GM12878 (cell line): ENCODE results near the gene RAB26. TPM values are rescaled to one million over a fixed set of nuclear protein-coding genes. Genes with fewer than 3 reads are reported as not detected.
A peak's percentile ranks its signal among the peaks of the same experiment; 100 is the strongest.

Source experiments
- ATF7 ChIP-seq: fragments of 450-650 bp; IDR thresholded peaks from 2 replicates; pipeline ENCODE4 v1.6.1; 2016; ENCODE audit warnings: low read depth, mild to moderate bottlenecking
- IKZF2 ChIP-seq, 2 experiments: fragments of 450-650 bp; IDR thresholded peaks; 2 replicates each; pipeline ENCODE4 v1.6.1; 2017; ENCODE audit warnings: mild to moderate bottlenecking in 2 of 2, moderate library complexity in 2 of 2
- KAT2A ChIP-seq: conservative IDR thresholded peaks from 2 replicates; pipeline ENCODE4 v1.6.1; 2011; ENCODE audit warnings: low read depth, low read length; ENCODE audit not compliant: control insufficient read depth
- NKRF ChIP-seq: fragments of 450-650 bp; conservative IDR thresholded peaks from 2 replicates; pipeline ENCODE4 v1.6.1; 2017; ENCODE audit warnings: mild to moderate bottlenecking, moderate library complexity
- NR2C2 ChIP-seq: IDR thresholded peaks from 2 replicates; pipeline ENCODE4 v1.6.1; 2011; ENCODE audit warnings: borderline replicate concordance, low read depth; ENCODE audit not compliant: control insufficient read depth, insufficient read length
- NR2F1 ChIP-seq: fragments of 450-650 bp; conservative IDR thresholded peaks from 2 replicates; pipeline ENCODE4 v1.6.1; 2017; ENCODE audit warnings: mild to moderate bottlenecking
- SREBF2 ChIP-seq: IDR thresholded peaks from 2 replicates; pipeline ENCODE4 v1.6.1; 2012; ENCODE audit warnings: mild to moderate bottlenecking, low read length
- SUPT20H ChIP-seq: IDR thresholded peaks from 2 replicates; pipeline ENCODE4 v1.6.1; 2011; ENCODE audit warnings: low read depth, mild to moderate bottlenecking, low read length, moderate library complexity, borderline replicate concordance; ENCODE audit not compliant: control insufficient read depth
- SUZ12 ChIP-seq: fragments of 200-600 bp; sonication (generic); IDR thresholded peaks from one replicate; pipeline ENCODE4 v1.6.1; 2018; ENCODE audit warnings: antibody characterized with exemption, mild to moderate bottlenecking; ENCODE audit not compliant: unreplicated experiment
- TAF1 ChIP-seq: IDR thresholded peaks from 2 replicates; pipeline ENCODE4 v1.6.1; 2011; ENCODE audit warnings: mild to moderate bottlenecking, low read depth, low read length, borderline replicate concordance
- ZNF217 ChIP-seq: fragments of 450-650 bp; IDR thresholded peaks from 2 replicates; pipeline ENCODE4 v1.6.1; 2017; ENCODE audit warnings: antibody characterized with exemption, mild to moderate bottlenecking
- polyA plus RNA-seq, 11 experiments: library from polyadenylated mRNA; depleted of rRNA in 4 of 11; unstranded in 6 of 11; stranded (reverse) in 5 of 11; fragments of >200 nt; fragmentation: Nextera tagmentation in 4 of 11; fragmentation: Illumina TruSeq in 1 of 11; extraction: Ambion mirVana in 4 of 11; extraction: Trizol in 1 of 11; gene quantifications; 1 replicate in 1 of 11; 2 replicates in 10 of 11; pipeline versions ENCODE4 v1.2.1 to v1.2.3, GENCODE V29; 2011 to 2016; ENCODE audit warnings: inconsistent platforms in 2 of 11, missing spikeins in 2 of 11, low read depth in 1 of 11
- total RNA-seq, 4 experiments: library from RNA; depleted of rRNA in 3 of 4; stranded (reverse); fragments of >200 nt in 3 of 4; fragmentation: Illumina TruSeq in 1 of 4; extraction: Trizol in 1 of 4; gene quantifications; 2 replicates each; pipeline versions ENCODE4 v1.2.1 to v1.2.3, GENCODE V29; 2013 to 2021

RAB26 gene
- total and polyA plus RNA-seq, 10 of the 15 experiments (the other 5 are each of a cell fraction or from before 2014, with no cell fraction given) = 0.13 to 4.5 (median 0.33) TPM; not detected in 1

GRCh38 chr16:2155091-2155950, 6.9 kb downstream of the RAB26 start, which contains the start of gene TRAF7 (continued):
- TF ChIP-seq NKRF (peak; percentile 94), SUZ12 (no peak), ZNF217 (no peak), NR2C2 (no peak), SREBF2 (no peak), TAF1 (peak; percentile 99), SUPT20H (no peak), KAT2A (no peak), IKZF2 (IDR thresholded peaks at IDR 0.05) (no peak), ATF7 (peak; percentile 31; the same call in 1 of the 2 replicates), NR2F1 (peak; percentile 56)
- TF ChIP-seq, all 136 proteins: peak for 70
